HG03108 (cell line): ENCODE measurements around the gene FZD7.

Source experiments
- ATAC-seq: cut with Tn5 transposase; IDR thresholded peaks from one replicate; pipeline ENCODE4 v1.9.1; 2021; ENCODE audit warnings: moderate library complexity; ENCODE audit not compliant: unreplicated experiment

Gene FZD7

GRCh38 chr2:202065876-202066275, 32.2 kb downstream of the FZD7 start:
- no peak for ATAC-seq

GRCh38 chr2:202066875-202067274, 33.2 kb downstream of the FZD7 start:
- no peak for ATAC-seq

GRCh38 chr2:202067589-202067988, 33.9 kb downstream of the FZD7 start:
- ATAC-seq: no peak

GRCh38 chr2:202069170-202070067, 35.8 kb downstream of the FZD7 start:
- no peak for ATAC-seq

- ATAC-seq: no peak
Observed at GRCh38 chr2:202071107-202071506, 37.5 kb downstream of the FZD7 start.

GRCh38 chr2:202072226-202072625, 38.6 kb downstream of the FZD7 start:
- no peak for ATAC-seq

- no peak for ATAC-seq
Observed at GRCh38 chr2:202072737-202073401, 39.2 kb downstream of the FZD7 start, which contains the start of gene KIAA2012. Gene KIAA2012, plus strand, starts transcription at chr2:202073255. Its CDS starts 373 bp downstream, at chr2:202073628.

- ATAC-seq: no peak
Observed at GRCh38 chr2:202074324-202074723, 40.7 kb downstream of the FZD7 start.

GRCh38 chr2:202079310-202079709, 45.7 kb downstream of the FZD7 start:
- ATAC-seq: no peak

GRCh38 chr2:202084265-202084664, 50.6 kb downstream of the FZD7 start:
- no peak for ATAC-seq
